HFFc6 (cell line): ENCODE results near the gene SP100. TPM values are rescaled to one million over a fixed set of nuclear protein-coding genes. Genes with fewer than 3 reads are reported as not detected.
"Not testable (repeated sequence)": the region's sequence is repeated elsewhere in the genome, so short reads cannot be mapped to it uniquely, and the experiment has no call there.

Source experiments
- DNase-seq: peaks from one replicate; pipeline ENCODE4 v3.0.0-alpha.2; 2018
- H3K27ac Mint-ChIP-seq: 2 replicates; pipeline ENCODE4 v1.8.0; 2020; ENCODE audit warnings: mild to moderate bottlenecking, mixed read lengths
- H3K27me3 Mint-ChIP-seq: 2 replicates; pipeline ENCODE4 v1.8.0; 2021; ENCODE audit warnings: mild to moderate bottlenecking, moderate library complexity, mixed read lengths; ENCODE audit not compliant: insufficient read depth
- H3K36me3 Mint-ChIP-seq: 2 replicates; pipeline ENCODE4 v1.8.0; 2021; ENCODE audit warnings: low read depth, mixed read lengths
- H3K4me1 Mint-ChIP-seq: 2 replicates; pipeline ENCODE4 v1.8.0; 2020; ENCODE audit warnings: low read depth, mixed read lengths
- H3K4me3 Mint-ChIP-seq: 2 replicates; pipeline ENCODE4 v1.8.0; 2020; ENCODE audit warnings: mild to moderate bottlenecking, moderate library complexity, mixed read lengths
- H3K9me3 Mint-ChIP-seq: 2 replicates; pipeline ENCODE4 v1.8.0; 2020; ENCODE audit warnings: mild to moderate bottlenecking, mixed read lengths
- total RNA-seq, 6 experiments: library from RNA; stranded (reverse); fragmentation: NEBNext Ultra II Directional; extraction: Animal tissue kit (Norgen Biotek cat#: 25700); gene quantifications; 2 replicates in 1 of 6; 3 replicates in 5 of 6; pipeline ENCODE4 v1.2.3, GENCODE V29; 2021
- TF ChIP-seq, protein P1 (sequence below): fragments of 200-600 bp; sonication (generic); IDR thresholded peaks from 2 replicates; pipeline ENCODE4 v1.5.0; 2021; ENCODE audit warnings: antibody characterized with exemption, mild to moderate bottlenecking

SP100 gene
- total RNA-seq, 6 experiments from 2014 or later = 70.5 to 74.9 (median 72.8) TPM

DNA sequence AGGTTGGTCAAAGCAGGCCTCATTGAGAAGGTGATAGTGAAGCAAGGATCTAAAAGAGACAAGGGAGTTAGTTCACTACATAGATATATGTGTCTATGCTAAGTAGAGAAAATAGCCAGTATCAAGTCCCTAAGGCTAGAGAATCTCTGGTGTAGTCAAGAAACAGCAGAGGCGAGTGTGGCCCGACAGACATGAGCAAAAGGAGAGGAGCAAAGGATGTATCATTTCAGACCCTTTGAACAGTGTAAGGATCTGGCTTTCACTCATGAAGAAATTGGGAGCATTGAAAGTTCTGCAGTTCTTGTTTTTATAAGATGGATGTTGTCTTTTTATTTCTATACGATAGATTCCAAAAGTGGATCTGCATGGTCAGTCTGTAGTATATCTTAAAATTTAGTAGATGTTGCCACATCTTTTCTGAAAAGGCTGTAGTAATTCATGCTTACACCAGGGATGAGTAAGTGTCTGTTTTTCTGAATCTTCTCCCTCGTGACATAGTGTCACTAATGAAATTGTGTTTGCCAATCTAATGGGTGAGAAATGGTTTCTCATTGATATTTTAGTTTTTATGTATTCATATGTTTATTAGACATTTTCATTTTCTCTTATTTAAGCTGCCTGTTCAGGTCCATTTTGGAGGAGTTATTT lies 18.8 kb downstream of the SP100 start:
- TF ChIP-seq, protein P1, sequence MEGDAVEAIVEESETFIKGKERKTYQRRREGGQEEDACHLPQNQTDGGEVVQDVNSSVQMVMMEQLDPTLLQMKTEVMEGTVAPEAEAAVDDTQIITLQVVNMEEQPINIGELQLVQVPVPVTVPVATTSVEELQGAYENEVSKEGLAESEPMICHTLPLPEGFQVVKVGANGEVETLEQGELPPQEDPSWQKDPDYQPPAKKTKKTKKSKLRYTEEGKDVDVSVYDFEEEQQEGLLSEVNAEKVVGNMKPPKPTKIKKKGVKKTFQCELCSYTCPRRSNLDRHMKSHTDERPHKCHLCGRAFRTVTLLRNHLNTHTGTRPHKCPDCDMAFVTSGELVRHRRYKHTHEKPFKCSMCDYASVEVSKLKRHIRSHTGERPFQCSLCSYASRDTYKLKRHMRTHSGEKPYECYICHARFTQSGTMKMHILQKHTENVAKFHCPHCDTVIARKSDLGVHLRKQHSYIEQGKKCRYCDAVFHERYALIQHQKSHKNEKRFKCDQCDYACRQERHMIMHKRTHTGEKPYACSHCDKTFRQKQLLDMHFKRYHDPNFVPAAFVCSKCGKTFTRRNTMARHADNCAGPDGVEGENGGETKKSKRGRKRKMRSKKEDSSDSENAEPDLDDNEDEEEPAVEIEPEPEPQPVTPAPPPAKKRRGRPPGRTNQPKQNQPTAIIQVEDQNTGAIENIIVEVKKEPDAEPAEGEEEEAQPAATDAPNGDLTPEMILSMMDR = no peak
- Mint-ChIP-seq H3K4me3 (no peak overlapping the region), H3K4me1 (peaks cover 31% of the 10 kb centered on the region), H3K9me3 (peaks cover 9% of the 10 kb centered on the region), H3K36me3 (peaks cover 51% of the 10 kb centered on the region), H3K27me3 (no peaks in the 10 kb centered on the region), H3K27ac (peak overlapping the region; percentile 18; the same call in 1 of the 2 replicates)
- DNase-seq = no peak

DNA sequence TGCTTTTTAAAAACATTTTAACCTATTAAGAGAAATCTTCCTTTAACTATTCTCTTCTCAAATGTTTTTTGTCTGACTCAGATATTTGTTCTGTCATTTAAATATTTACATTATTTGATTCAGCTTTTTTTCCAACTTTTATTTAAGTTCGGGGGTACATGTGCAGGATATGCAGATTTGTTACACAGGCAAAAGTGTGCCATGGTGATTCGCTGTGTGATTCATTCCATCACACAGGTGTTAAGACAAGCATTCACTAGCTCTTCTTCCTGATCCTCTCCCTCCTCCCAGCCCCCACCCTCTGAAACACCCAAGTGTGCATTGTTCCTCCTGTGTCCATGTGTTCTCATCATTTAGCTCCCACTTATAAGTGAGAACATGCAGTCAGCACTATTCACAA lies 19.4 kb downstream of the SP100 start:
- TF ChIP-seq, protein P1 = no peak
- H3K27me3 Mint-ChIP-seq = no peaks in the 10 kb centered on the region
- DNase-seq = no peak

DNA sequence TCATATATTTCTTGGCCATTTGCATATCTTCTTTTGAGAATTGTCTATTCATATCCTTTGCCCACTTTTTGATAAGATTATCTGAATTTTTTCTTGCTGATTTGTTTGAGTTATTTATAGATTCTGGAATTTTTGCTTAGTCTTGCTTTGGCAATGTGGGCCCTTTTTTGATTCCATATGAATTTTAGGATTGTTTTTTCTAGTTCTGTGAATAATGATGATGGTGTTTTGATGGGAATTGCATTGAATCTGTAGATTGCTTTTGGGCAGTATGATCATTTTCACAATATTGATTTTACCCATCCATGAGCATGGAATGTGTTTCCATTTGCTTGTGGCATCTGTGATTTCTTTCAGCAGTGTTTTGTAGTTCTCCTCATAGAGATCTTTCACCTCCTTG lies 23.1 kb downstream of the SP100 start:
- Mint-ChIP-seq H3K4me1 (peaks cover 62% of the 10 kb centered on the region), H3K27ac (peak overlapping the region; percentile 76; the same call in 1 of the 2 replicates)

More for the DNA sequence above, 19.4 kb downstream of the SP100 start:
- Mint-ChIP-seq H3K36me3 (peaks cover 47% of the 10 kb centered on the region), H3K27ac (no peak overlapping the region), H3K4me3 (no peak overlapping the region), H3K4me1 (peaks cover 33% of the 10 kb centered on the region), H3K9me3 (peaks cover 5% of the 10 kb centered on the region)

DNA sequence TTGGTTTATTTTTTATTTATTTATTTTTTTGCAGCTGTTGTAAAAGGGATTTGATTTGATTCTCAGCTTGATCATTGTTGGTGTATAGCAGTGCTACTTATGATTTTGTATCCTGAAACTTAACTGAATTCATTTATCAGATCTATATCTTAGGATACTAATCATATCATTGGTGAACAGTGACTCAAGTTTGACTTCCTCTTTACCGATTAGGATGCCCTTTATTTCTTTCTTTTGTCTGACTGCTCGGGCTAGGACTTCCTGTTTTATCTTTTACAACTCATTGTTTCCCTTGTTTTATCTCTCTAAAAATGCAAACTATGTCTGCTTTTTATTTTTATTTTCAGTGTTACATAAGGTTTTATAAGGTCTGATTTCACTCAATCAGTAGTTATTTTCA lies 23.6 kb downstream of the SP100 start:
- peaks cover 62% of the 10 kb centered on the region for H3K4me1 Mint-ChIP-seq
- no peak for DNase-seq
- H3K36me3 Mint-ChIP-seq = peaks cover 46% of the 10 kb centered on the region
- peaks cover 5% of the 10 kb centered on the region for H3K9me3 Mint-ChIP-seq
- TF ChIP-seq, protein P1 = no peak
- no peaks in the 10 kb centered on the region for H3K27me3 Mint-ChIP-seq
- H3K27ac Mint-ChIP-seq = peak overlapping the region; percentile 76
- peak overlapping the region; percentile 76 for H3K4me3 Mint-ChIP-seq

More for the DNA sequence above, 23.1 kb downstream of the SP100 start:
- DNase-seq, H3K9me3 Mint-ChIP-seq, H3K27me3 Mint-ChIP-seq: not testable (repeated sequence)
- H3K36me3 Mint-ChIP-seq = peaks cover 46% of the 10 kb centered on the region
- peak overlapping the region; percentile 76 for H3K4me3 Mint-ChIP-seq

DNA sequence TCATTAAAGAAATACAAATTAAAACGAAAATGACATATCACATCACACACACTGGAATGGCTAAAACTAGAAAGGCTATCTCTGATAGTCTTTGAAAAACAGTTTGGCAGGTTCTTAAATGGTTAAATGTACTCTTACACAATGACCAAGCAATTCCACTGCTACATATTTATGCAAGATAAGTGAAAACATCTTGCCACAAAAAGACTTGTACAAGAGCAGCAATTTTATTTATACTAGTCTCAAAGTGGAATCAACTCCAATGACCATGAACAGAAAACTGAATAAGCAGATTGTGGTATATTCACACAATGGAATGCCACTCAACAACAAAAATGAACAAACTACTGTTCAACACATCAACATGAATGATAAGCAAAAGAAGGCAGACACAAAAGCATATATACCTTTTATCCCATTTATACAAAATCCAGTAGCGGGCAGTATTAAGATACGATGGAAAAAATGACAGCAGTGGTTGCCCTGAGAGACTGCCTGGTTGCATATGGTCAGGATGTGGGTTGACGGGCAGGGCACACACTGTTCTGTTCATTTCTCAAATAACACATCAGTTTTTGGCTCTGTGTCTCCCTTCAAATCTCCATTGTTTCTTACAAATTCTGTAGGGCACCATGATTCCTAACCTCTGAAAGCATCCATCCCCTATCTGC lies 25.4 kb downstream of the SP100 start:
- DNase-seq = no peak
- H3K36me3 Mint-ChIP-seq = peaks cover 39% of the 10 kb centered on the region

More for the DNA sequence above, 25.4 kb downstream of the SP100 start:
- H3K27me3 Mint-ChIP-seq = no peaks in the 10 kb centered on the region
- H3K27ac Mint-ChIP-seq = peak overlapping the region; percentile 30
- peaks cover 50% of the 10 kb centered on the region for H3K4me1 Mint-ChIP-seq
- H3K9me3 Mint-ChIP-seq = peaks cover 3% of the 10 kb centered on the region
- TF ChIP-seq, protein P1 = no peak
- peak overlapping the region; percentile 9 for H3K4me3 Mint-ChIP-seq
